PFSK-1 (cell line): ENCODE results near the gene CEP162.
A peak's percentile ranks its signal among the peaks of the same experiment; 100 is the strongest.

Source experiments
- FOXP2 ChIP-seq: optimal IDR thresholded peaks from 2 replicates; pipeline ENCODE3; 2011; ENCODE audit warnings: borderline replicate concordance, control low read depth, inconsistent platforms; ENCODE audit not compliant: insufficient read depth; ENCODE audit errors: extremely low read length, extremely low read depth
- POLR2AphosphoS5 ChIP-seq: IDR thresholded peaks from 2 replicates; pipeline ENCODE4 v1.6.1; 2012; ENCODE audit warnings: low read depth, mild to moderate bottlenecking, control low read depth, low read length, moderate library complexity
- REST ChIP-seq, 2 experiments: IDR thresholded peaks; 2 replicates each; pipeline versions ENCODE4 v1.6.1 to v1.8.0; 2011 to 2012; ENCODE audit warnings: low read depth in 2 of 2, low read length in 2 of 2, control low read depth in 1 of 2, inconsistent platforms in 1 of 2, mild to moderate bottlenecking in 1 of 2, moderate library complexity in 1 of 2; ENCODE audit not compliant: insufficient read depth in 1 of 2
- SIN3A ChIP-seq: IDR thresholded peaks from 2 replicates; pipeline ENCODE4 v1.6.1; 2012; ENCODE audit warnings: mild to moderate bottlenecking, low read length, moderate library complexity, borderline replicate concordance; ENCODE audit not compliant: insufficient read depth
- TAF1 ChIP-seq: IDR thresholded peaks from 2 replicates; pipeline ENCODE4 v1.6.1; 2012; ENCODE audit warnings: low read length, control low read depth, borderline replicate concordance; ENCODE audit not compliant: insufficient read depth

The CEP162 gene

GRCh38 chr6:84141521-84141920 lies 85.9 kb downstream of the CEP162 start:
- no peak for TF ChIP-seq SIN3A
- no peak for TF ChIP-seq POLR2AphosphoS5
- TF ChIP-seq FOXP2 = no peak
- no peak for TF ChIP-seq TAF1
- TF ChIP-seq REST (IDR thresholded peaks at IDR 0.05; ENCODE audit: insufficient read depth in 1 of 2, low read depth in 2 of 2, low read length in 2 of 2) = no peak

GRCh38 chr6:84139311-84139710 lies 88.1 kb downstream of the CEP162 start:
- TF ChIP-seq TAF1 (no peak), POLR2AphosphoS5 (no peak)

GRCh38 chr6:84137989-84138575 lies 89.4 kb downstream of the CEP162 start:
- TF ChIP-seq TAF1 (no peak), POLR2AphosphoS5 (no peak), SIN3A (no peak), FOXP2 (no peak), REST (IDR thresholded peaks at IDR 0.05; ENCODE audit: insufficient read depth in 1 of 2, low read depth in 2 of 2, low read length in 2 of 2) (no peak)

GRCh38 chr6:84137051-84137375 lies 90.4 kb downstream of the CEP162 start:
- TF ChIP-seq TAF1 (no peak), REST (IDR thresholded peaks at IDR 0.05; ENCODE audit: insufficient read depth in 1 of 2, low read depth in 2 of 2, low read length in 2 of 2) (peak in 1 of 2 experiments; percentile 48; a peak in 1 of 4 replicates)

- TF ChIP-seq REST (IDR thresholded peaks at IDR 0.05; ENCODE audit: insufficient read depth in 1 of 2, low read depth in 2 of 2, low read length in 2 of 2) (no peak), POLR2AphosphoS5 (no peak), TAF1 (no peak), FOXP2 (no peak), SIN3A (no peak)
These were observed 90.9 kb downstream of the CEP162 start for GRCh38 chr6:84136364-84137050.
